ENCODE results near the gene IMMT.

IMMT gene

DNA sequence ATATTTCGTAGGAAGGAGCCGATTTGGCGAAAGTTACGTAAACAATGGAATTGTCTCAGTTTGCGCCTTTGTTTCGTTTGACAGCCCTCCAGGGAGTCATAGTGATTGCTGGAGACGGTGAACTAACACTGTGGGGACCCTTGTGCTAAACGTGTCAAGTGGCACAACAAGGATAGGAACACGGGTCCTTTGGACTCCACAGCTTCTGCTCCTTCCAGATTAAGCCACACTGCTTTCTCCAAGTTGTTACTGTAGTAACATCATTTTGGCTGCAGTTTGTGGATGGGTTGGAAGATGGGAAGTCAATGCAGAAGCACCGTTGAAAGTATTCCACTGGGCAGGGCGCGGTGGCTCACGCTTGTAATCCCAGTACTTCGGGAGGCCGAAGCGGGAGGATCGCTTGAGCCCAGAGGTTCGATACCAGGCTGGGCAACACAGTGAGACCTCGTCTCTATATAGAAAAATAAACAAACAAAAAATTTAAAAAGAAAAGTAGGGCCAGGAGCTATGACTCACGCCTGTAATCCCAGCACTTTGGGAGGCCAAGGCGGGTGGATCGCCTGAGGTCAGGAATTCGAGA is 636 bp upstream of the IMMT start:
- DNase-seq = no peak

DNA sequence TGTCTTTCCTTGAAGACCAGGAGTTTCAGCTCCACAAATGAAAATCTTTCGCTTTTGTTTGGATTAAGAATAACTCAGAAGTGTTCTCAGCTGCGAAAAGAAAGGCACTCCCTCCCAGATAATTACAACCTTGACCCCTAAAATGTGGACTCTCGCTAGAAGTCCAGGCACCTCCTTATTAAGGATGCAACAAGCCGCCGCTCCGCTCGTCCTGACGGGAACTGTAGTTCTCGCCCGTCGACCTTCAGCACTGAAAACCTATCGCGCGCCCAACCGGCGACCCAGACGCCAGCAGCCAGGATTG is 559 bp downstream of the IMMT start:
- no peak for DNase-seq

DNA sequence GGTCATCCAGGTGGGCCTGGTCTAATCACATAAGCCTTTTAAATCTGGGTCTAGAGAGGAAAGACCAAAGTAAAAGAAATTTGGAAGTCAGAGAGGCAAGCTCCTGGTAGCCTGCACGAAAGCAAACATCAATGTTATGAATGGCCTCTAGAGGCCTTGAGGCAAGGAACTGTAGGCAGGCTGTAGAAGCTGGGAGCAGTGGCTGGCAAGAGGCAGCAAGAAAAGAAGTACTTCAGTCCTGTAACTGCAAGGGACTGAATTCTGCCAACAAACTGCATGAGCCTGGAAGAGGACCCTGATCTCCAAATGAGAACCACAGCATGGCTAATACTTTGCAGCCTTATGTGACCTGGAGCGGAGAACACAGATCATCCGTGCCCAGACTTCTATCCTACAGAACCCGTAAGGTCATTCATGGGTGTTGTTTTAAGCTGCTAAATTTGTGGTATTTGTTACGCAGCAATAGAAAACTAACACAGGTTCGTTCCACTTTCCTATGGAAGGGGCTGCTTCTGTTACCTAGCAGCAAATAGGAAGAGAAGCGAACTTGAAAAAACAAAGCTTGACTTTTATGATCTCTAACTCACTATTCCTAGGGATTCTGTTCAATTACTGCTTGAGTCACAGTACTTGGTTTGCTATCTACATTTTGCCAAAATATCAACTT is 1.2 kb downstream of the IMMT start:
- no peak for DNase-seq

DNA sequence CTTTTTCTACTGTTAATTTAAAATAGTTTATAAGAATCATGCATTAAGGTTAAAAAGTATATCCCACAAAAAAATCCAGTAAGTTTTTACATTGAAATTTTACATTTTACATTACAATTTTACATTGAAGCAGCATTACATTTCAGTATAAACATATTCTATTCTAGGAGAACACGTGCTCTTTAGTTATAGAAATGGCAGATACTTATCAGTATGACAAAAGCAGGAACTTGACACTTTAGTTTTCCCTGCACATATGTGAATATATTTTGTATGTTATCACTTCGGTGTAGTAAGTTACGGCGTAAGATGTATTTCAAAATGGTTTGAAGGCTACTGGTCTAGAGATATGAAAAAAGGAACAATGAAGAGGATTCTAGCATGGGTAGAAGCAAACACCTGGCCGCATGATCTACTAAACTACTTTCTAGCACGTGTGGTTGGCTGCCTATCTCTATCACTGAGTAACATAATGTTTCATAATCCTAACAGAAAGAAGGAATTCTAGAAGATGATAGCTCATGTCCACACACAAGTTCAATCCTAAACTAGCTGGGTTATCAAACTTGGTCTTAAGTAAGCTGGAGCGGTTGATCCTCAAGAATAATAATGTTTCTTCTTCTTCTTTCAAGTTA is 5.4 kb downstream of the IMMT start:
- DNase-seq = no peak

DNA sequence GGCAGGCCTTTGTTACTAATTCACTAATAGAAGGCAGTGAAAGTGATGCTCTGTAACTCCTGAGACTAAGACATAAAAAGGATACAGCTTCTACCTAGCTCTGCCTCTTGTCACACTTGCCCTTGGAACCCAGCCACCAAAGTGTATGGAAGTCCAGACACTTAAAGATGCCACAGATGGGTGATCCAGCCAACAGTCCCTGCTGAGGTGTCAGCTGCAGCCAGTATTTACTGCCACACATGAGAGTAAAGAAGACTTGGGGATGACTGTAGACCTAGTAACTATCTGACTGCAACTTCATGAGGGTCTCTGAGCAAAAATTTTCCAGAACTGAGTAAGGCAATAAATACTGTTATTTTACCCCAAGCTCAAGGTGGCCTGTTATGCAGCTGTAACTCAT is 8.8 kb downstream of the IMMT start:
- DNase-seq = no peak

DNA sequence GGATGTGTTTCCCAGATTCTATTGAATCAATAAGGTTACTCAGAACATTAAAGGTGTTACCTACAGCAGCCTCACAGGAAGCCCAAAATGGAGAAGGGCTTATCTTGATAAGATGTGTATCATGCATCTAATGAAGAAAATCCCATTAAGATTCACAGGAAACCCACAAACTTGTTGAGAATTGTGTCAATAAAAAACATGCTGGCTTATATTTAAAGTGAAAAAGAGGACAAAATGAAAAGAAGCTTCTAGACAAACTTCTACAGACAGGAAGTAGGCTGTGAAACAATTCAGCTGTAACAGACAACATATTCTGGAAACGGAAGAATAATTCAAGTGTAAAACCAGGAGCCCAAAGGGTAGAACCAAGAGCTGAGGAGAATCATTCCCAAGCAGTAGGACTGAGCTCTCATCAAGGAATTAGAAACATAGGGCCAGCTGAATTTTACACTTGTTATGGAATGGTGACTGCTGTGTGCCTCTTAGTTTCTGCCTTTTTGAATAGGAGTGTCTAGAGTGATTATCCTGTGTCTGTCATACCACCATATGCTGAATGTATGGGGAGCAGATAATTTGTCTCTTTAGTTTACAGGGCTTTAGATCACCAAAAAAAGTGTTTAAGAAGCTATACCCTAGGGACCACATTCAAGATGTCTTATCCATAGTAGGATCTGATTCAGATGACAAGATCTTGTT is 9.6 kb downstream of the IMMT start:
- DNase-seq = no peak

DNA sequence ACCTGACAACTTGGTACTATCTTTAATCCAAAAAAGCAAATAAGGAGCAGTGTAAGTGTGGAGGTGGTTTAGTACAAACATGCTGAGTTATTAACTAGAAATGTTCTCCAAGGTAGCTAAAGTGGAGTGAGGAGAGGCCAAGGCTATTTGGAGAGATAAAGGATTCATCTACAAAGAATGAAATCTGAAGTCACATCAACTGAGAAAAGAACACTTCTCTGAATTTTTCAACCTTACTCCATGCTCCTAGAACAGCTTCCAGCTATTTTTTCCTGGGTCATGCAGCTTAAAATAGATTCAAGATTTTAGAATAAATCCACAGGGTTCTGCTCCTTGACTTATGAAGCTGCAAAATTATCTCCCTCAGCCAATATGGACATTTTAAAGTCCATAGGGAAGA is 18.7 kb downstream of the IMMT start:
- no peak for DNase-seq

DNA sequence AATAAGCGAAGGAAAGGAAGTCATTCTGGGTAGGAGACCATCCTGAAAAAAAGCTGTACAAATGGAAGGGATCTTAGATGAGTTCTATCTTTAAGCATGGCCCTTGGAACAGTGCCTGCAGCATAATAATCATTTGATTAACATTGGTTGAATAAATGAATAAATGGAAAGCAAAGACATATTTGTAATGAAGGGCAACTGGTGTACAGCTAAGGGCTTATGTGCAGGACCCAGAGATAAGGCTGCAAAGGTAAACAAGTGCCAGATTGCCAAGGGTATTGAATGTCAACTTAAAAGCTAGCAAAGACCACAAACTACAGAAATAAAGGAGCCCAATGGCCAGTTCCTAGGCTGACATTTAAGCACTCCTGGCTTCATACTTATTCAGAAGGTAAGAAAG is 19.4 kb downstream of the IMMT start:
- no peak for DNase-seq

DNA sequence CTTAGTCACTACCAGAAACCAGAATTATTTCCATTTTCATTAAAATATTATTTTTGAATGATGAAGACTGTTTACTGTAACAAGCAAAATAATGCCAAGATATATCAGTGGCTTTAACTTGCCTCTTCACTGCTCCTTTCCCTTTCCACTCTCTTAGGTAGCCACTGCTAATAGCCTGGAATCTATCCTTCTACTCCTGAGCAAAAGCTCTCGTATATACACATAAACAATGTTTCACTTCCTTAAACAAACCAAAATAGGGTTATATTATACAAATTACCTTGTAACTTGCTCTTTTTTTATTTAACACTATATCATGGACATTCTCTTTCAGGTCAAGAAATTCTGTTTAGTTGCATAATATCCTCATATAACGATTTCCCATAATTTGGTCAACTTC is 20.8 kb downstream of the IMMT start:
- no peak for DNase-seq

DNA sequence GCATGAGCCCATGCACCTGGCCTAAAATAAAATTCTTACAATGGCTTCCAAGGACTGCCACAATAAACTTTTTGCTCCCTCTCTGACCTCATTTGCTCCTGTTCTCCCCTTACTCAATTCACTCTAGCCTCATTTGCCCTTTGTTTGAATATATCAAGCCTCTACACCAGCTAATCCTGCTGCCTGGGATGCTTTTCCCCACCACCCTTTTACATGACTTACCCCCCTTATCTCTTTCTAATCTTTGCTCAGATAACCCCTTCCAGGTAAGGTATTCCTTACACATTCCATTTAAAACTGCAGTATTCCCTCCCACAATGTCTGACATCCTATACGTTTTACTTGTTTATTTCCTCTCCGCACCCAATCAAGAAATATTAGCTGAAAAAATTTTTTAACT is 22.7 kb downstream of the IMMT start:
- no peak for DNase-seq

DNA sequence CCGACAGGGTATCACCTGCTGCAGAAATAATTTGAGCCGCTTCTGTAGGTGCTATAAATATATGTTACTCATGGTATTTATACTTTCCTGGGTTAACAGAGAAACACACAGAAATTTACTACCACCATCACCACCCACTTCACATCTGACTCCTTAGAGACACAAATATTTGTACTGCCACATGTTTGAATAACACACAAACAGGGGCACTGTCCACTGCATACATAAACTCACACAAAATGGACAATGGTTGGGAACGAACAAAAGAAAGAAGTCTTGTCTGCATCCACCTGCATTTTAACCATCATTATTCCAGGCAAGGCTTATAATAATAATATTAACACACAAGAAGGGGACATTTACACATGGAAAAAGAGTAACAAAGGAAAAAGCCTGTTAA is 24.0 kb downstream of the IMMT start:
- no peak for DNase-seq

DNA sequence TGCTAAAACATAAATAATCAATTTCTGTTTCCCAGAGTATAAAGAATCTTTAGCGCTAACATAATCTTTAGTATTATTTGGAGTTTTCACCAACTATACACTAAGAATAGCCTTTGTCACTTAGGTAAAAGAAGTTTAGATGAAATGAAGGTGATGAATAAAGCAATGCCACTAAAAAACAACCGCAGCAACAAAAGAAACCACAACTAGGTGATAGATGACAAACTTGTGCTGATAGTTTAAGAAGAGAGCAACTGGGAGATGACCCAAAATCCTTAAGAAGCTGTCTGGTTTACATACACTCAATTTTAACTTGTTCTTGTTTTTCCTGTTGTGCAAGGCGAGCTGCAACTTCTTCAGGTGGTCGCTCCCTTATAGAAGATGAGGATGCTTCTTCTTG is 24.8 kb downstream of the IMMT start:
- DNase-seq = no peak

DNA sequence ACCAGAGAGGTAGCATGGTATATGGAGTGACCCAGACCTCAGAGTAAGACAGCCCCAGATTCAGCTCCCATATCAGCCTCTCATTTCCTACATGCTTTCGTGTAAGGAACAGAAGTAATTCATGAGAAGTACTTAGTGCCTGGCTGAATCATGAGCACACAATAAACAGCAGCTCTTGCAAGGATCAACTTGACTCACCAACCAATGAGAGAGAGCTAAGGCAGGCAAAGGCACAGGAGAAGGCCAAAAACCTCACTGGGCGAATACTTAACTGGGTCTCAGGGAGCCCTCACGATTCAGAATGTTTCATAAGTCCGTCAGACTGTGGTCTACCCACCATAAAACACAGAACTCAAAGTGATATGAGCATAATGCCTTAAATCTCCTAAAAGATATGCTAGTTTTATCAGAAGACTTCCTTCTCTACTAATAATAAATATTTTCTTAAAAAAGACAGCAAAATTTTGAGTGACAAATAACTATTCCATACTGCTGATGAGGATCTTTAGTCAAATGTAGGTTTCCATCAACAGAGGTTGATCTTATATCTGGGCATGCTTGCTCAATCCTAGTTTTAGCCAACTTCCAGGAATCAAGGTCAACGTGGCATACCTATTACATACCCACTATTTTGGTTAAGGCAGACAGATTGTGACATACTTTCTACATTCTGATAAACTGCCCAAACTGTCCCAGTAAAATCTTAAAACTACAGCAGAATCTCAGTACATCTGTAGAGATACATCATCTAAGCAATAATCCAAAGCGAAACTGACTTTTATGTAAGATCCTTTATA is 34.9 kb downstream of the IMMT start:
- DNase-seq = no peak

DNA sequence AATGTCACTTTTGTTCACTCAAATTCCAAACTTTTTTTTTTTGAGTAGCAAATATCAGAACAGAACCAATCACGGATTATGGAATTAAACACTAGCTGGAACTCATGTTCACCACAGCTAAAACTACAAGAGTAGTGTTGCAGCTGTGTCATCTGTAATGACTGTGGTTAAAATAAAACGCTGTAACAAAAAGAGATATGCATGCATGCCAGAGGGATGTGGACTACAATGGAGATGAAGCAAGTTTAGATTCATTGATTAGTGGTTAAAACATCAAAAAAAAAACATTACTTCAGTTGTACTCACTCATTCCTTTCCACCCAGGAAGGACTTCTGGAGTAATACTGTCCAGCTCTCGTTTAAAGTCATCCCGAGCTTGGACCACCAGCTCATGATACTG is 37.0 kb downstream of the IMMT start:
- no peak for DNase-seq

DNA sequence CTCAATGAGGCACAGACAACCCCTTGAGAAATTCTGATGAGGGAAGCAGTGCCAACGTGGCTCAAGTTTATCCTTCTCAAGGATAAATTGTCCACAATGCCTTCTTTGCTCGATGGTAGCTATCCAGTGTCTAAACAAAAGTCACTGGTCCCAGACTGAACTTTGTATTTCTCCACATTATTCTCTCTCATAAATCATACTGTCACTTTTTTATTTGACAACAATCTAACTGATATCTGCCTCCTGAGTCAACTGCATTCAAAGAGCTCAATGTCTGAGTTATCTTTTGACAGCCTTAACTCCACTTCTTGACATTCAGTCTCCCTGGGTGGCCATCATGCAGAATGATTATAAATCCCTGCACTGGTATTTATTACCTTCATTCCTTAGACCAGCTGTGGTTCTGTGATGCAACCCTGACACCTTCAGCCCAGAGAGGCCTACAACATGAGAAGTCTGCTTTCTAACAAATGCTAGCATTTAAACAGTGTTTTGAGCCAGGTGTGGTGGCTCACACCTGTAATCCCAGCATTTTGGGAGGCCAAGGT is 38.2 kb downstream of the IMMT start:
- DNase-seq = no peak

DNA sequence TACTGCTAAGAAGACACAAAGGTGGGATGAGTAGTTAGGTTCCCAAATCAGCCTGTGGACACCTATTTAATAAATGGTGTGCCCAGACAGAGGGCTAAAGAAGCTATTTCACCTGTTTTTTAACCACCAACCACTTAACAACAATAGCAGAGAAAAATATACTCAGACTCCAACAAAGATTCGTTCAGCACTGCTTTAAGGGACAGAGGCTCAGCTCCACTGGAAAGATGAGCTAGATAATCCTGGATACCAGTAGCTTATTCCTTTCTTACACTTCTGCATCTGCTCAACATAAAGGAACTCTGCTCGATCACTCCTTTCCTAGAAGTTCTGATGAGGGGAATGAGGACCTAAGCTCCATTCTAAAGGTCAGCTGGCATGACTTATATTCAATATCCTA is 44.8 kb downstream of the IMMT start:
- DNase-seq = no peak

DNA sequence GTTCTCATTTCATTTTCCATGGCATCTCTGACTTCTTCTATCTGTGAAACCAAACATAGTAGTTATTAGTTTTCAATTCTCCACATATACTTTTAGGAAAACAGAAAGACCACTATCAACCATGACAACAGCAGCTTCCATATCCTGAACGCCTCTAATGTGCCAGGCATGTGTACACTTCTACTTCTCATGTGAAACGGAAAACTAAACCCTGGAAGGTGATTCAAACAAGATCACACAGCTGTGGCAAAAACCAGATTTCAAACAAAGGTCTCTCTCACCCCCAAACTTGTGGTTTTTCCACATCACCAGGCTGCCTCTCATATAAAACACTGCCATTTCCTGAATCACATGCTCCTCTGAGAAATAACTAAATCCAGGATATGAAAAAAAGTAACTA is 47.5 kb downstream of the IMMT start:
- no peak for DNase-seq

DNA sequence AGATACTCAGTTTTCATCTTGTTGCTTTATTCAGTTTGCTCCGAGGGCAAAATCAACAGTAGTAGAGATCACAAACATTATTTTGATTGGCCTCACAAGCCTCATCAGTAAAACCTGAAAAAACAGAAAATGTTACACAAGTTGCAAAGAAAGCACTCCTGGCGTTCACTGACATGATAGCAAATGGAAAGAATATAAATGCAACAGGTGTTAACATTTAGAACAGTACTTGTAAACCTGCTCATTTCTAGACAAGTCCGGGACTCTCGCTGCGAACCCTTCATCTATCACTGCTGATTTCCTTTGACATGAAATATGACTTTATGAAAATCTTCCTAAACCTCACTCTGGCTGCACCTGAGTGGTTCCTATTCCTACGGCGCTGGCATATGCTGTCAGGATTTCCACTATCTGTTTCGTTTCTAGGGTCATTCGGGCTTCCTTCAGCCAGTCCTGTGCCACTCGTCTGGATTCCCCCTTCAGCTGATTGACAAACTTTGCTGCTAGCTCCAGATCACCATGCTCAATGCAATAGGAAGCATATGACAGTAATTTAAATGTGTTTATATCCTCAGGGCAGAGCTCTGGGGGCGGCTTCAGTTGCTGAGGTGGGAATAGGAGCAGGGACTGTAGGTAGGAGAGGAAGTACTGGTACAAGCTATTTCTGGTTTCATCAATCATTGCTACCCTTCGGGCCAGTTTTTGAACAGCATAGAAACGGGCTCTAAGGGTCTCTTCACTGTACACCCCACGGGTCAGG is 51.2 kb downstream of the IMMT start:
- DNase-seq = no peak

DNA sequence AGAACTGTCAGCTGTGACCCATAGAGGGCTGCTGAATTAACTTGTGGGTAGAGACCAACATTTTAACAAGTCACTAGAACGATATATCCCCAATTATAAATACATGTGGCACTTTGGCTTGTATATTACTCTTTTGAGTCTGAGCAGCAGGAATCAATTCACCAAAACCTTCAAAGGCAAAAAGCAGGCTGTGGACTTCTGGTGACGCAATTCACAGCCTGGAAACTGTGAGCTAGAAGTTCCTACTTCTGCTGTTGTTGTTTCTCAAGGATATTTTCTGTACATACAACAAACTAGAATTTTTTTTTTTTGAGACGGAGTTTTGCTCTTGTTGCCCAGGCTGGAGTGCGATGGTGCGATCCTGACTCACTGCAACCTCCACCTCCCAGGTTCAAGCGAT is 52.0 kb downstream of the IMMT start:
- DNase-seq = no peak

DNA sequence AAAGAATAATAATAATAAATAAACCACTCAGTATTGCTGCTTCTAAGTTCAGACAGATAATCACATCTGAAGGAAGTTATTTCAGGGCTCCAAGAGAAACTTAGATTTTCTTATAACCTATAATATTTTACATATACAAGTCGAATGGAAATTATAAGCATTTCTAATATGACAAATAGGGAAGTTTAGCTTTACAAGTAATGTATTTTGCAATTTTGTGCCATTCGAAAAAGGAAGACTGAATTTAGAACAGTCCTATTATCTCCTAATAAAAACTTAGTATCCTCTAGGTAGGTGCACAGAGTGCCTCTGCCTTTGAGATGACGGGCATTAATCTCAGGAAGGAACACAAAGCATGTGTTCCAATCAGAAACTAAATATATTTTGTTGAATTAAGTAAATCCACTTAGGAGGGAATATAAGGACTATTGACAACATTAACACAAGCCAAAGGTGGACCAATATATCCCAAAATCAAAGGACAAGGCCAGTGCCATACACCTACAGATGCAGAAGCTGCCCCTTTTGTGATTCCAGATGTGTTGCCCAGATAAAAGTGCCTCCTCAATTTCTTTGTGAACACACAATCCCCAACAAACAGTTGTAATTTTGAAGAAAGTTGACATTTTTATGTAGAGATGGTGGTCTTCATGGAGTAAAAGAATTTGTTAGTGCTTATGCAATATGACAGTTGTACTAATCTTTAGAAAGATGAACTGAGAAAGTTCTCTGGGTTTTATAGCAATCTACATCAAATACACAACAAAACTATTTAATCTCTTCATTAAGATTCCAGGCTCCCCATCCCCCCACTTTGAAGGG is 52.6 kb downstream of the IMMT start:
- no peak for DNase-seq

DNA sequence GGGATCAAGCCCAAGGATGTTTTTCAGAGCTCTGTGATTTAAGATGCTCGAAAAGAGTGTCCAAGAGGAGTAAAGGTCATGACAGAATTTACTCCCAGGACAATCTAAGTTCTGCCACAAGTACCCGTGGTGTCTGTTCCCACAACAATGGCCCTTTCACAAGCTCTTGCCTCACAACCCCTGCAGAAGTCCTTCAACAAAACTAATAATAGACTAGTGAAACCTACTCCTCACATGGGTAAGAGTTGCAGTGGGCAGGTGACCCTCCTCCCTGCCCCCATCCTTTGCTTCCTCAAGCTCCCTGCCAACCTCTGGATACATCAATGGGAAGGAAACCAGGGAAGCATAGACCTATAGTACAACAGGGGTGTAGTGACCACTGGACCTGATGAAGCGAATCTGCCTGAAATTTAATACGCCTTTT is 54.3 kb downstream of the IMMT start:
- DNase-seq = no peak

DNA sequence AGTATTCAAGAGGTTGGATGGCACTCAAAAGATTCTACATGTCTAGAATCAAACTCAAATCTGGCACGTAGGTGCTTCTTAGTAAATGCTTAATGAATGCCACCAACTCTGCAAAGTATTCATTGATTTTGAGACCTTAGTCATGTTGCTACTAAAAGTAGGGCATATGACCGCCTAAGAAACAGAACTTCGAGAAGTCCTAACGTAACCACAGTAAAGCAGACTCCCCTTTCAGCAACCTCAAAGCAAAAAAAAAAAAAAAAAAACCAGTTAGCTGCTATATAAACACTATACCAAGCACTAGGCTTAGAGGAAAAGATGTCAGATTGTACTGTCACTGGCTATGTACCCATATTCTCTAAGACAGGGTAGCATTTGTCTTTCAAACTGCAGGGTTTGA is 55.3 kb downstream of the IMMT start:
- DNase-seq = no peak

All from stimulated activated CD4-positive, alpha-beta T cell treated with anti-CD3 and anti-CD28 coated beads, Interleukin-4, amount 100 ng/mL, for 1 hour (primary cell).